Peyer's patch (tissue), 4 donors: Measurements from ENCODE around the gene NFIB. TPM values are rescaled to one million over a fixed set of nuclear protein-coding genes. Genes with fewer than 3 reads are reported as not detected.

Experiments
- DNase-seq, 3 donors: peaks; one replicate each; pipeline ENCODE4 v3.0.0-alpha.2; 2017 to 2019
- H3K27ac ChIP-seq, 4 donors: fragments of 200-600 bp; sonication (generic); one replicate each; pipeline ENCODE4 v1.5.1; 2016 to 2019
- H3K27me3 ChIP-seq, 2 donors: fragments of 200-600 bp; sonication (generic); one replicate each; pipeline ENCODE4 v1.5.1; 2019
- H3K36me3 ChIP-seq, 3 donors: fragments of 200-600 bp; sonication (generic); one replicate each; pipeline ENCODE4 v1.5.1; 2016 to 2019
- H3K4me1 ChIP-seq, 4 donors: fragments of 200-600 bp; sonication (generic); one replicate each; pipeline ENCODE4 v1.5.1; 2016 to 2019
- H3K4me3 ChIP-seq, 4 donors: fragments of 200-600 bp; sonication (generic); 1 replicate in 3 of 4; 2 replicates in 1 of 4; pipeline ENCODE4 v1.5.1; 2016 to 2019; ENCODE audit warnings: mild to moderate bottlenecking in 1 of 4
- H3K9me3 ChIP-seq, 4 donors: fragments of 200-600 bp; sonication (generic); one replicate each; pipeline ENCODE4 v1.5.1; 2016 to 2019; ENCODE audit warnings: mild to moderate bottlenecking in 1 of 4
- POLR2A ChIP-seq, 2 donors: fragments of 450-650 bp; IDR thresholded peaks; one replicate each; pipeline ENCODE4 v1.5.1; 2017; ENCODE audit warnings: antibody characterized with exemption in 2 of 2, mild to moderate bottlenecking in 2 of 2, moderate library complexity in 2 of 2
- total RNA-seq, 4 donors: library from RNA; depleted of rRNA; stranded (reverse); fragments of >200 nt; gene quantifications; one replicate each; pipeline ENCODE4 v1.1.0, GENCODE V29; 2016
- TF ChIP-seq, protein P1 (sequence below), 6 experiments: fragments of 450-650 bp in 4 of 6; fragments of 200-600 bp in 2 of 6; sonication (generic) in 1 of 6; IDR thresholded peaks; one replicate each; pipeline ENCODE4 v1.5.1; 2017 to 2019; ENCODE audit warnings: antibody characterized with exemption in 6 of 6, mild to moderate bottlenecking in 3 of 6, moderate library complexity in 1 of 6

Gene NFIB
- total RNA-seq, 4 donors from 2014 or later = 89.7 to 229 (median 159) TPM

DNA sequence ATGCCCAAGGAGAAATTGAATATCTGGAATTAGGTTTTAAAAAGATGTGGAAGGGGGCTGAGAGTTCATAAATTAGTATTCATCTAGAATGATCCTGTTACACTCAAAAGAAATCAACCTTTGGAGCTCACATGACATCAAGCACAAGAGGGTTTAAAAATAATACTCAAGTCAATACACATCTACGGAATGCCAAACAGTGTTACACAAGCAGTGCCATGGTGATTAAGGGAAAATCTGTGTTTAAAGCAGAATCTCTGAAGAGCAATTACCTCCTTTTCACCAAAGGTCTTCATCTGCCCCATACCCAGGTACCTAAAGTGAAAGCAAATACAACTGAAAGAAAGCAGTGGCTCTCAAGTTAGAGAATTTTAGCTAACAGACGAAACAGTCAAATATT, 261.6 kb downstream of the NFIB start:
- no peaks in the 10 kb centered on the region for H3K4me1 ChIP-seq
- no peaks in the 10 kb centered on the region for H3K36me3 ChIP-seq
- no peak overlapping the region for H3K4me3 ChIP-seq
- no peaks in the 10 kb centered on the region for H3K9me3 ChIP-seq
- TF ChIP-seq, protein P1, sequence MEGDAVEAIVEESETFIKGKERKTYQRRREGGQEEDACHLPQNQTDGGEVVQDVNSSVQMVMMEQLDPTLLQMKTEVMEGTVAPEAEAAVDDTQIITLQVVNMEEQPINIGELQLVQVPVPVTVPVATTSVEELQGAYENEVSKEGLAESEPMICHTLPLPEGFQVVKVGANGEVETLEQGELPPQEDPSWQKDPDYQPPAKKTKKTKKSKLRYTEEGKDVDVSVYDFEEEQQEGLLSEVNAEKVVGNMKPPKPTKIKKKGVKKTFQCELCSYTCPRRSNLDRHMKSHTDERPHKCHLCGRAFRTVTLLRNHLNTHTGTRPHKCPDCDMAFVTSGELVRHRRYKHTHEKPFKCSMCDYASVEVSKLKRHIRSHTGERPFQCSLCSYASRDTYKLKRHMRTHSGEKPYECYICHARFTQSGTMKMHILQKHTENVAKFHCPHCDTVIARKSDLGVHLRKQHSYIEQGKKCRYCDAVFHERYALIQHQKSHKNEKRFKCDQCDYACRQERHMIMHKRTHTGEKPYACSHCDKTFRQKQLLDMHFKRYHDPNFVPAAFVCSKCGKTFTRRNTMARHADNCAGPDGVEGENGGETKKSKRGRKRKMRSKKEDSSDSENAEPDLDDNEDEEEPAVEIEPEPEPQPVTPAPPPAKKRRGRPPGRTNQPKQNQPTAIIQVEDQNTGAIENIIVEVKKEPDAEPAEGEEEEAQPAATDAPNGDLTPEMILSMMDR (IDR thresholded peaks at IDR 0.05) = no peak
- no peak for TF ChIP-seq POLR2A (IDR thresholded peaks at IDR 0.05)
- DNase-seq = no peak
- no peaks in the 10 kb centered on the region for H3K27me3 ChIP-seq
- H3K27ac ChIP-seq = no peak overlapping the region

DNA sequence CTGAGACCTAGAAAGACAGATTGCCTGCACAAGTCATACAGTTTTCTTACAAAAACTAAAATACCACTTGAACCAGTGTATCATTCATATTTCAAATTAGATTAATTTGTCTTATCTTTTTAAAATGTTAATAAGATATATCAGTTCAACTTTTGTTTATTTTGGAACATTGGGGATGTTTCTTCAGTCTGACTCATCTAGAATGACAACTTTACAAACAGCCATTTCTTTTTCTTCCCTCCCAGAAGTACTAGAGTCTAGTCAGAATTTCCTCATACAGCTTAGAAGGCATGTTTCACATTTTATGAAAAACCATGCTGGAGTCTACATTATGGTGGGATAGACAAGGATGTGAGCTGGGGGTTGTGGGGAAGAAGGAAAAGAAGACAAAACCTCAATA, 262.5 kb downstream of the NFIB start:
- no peak overlapping the region for H3K27ac ChIP-seq
- DNase-seq = no peak
- H3K36me3 ChIP-seq = no peaks in the 10 kb centered on the region
- TF ChIP-seq, protein P1 (IDR thresholded peaks at IDR 0.05) = no peak
- TF ChIP-seq POLR2A (IDR thresholded peaks at IDR 0.05) = no peak
- no peaks in the 10 kb centered on the region for H3K9me3 ChIP-seq
- H3K27me3 ChIP-seq = no peaks in the 10 kb centered on the region
- no peaks in the 10 kb centered on the region for H3K4me1 ChIP-seq
- no peak overlapping the region for H3K4me3 ChIP-seq

DNA sequence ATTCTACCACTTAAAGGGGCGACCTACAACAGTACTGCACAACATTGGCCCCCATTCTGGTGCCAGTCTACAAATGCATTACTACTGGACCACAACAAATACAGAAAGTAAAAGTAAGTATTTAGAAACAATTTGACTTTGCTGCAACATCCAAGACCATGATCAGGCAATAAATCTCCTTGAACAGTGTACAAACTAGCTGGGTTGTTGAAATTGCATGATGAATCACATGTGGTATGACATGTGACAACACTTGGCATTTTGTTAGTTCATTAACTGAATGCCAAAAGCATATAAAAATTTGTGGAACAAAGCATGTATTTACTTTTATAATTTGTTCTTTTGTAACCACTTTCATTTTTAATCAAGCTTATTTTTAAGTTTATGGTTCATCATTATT, 270.5 kb downstream of the NFIB start:
- H3K27ac ChIP-seq = no peak overlapping the region
- DNase-seq = no peak
- H3K36me3 ChIP-seq = no peaks in the 10 kb centered on the region
- no peak for TF ChIP-seq POLR2A (IDR thresholded peaks at IDR 0.05)
- TF ChIP-seq, protein P1 (IDR thresholded peaks at IDR 0.05) = no peak
- H3K27me3 ChIP-seq = no peaks in the 10 kb centered on the region
- no peaks in the 10 kb centered on the region for H3K9me3 ChIP-seq
- H3K4me3 ChIP-seq = no peak overlapping the region
- no peaks in the 10 kb centered on the region for H3K4me1 ChIP-seq

DNA sequence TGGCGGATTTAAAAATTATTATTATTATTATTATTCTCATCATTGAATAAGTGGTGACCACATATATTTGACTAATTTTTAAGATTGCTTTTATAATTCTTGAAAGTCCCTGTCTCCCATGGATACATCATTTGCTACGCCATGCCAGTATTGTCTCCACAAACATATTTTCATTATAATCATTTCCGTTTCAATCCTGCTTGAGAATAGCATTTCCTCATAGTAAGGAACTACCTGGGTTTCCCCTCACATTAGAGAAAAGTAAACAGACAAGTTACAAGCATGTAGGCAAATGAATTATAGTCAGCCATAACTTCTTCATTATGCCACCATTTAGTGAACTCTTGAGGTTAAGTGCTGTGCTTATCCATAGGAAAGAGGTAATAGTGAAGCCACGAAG, 276.6 kb downstream of the NFIB start:
- no peaks in the 10 kb centered on the region for H3K4me1 ChIP-seq
- no peaks in the 10 kb centered on the region for H3K36me3 ChIP-seq
- no peaks in the 10 kb centered on the region for H3K27me3 ChIP-seq
- no peak for TF ChIP-seq POLR2A (IDR thresholded peaks at IDR 0.05)
- TF ChIP-seq, protein P1 (IDR thresholded peaks at IDR 0.05) = no peak
- H3K9me3 ChIP-seq = no peaks in the 10 kb centered on the region
- no peak for DNase-seq
- H3K27ac ChIP-seq = no peak overlapping the region
- no peak overlapping the region for H3K4me3 ChIP-seq

DNA sequence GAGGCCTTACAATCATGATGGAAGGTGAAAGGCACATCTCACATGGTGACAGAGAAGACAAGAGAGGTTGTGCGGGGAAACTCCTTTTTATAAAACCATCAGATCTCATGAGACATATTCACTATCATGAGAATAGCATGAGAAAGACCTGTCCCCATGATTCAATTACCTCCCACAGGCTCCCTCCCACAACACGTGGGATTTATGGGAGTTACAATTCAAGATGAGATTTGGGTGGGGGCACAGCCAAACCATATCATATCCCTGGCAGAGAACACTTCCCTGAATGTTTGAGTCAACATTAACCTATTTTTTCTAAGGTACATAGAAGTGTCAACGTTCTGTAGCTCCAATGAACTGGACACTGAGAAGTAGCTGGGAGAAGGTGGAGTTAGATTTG, 280.9 kb downstream of the NFIB start:
- DNase-seq = no peak
- H3K27me3 ChIP-seq = no peaks in the 10 kb centered on the region
- TF ChIP-seq, protein P1 (IDR thresholded peaks at IDR 0.05) = no peak
- no peak for TF ChIP-seq POLR2A (IDR thresholded peaks at IDR 0.05)
- no peaks in the 10 kb centered on the region for H3K9me3 ChIP-seq
- no peak overlapping the region for H3K27ac ChIP-seq
- H3K4me1 ChIP-seq = no peaks in the 10 kb centered on the region
- H3K4me3 ChIP-seq = no peak overlapping the region
- no peaks in the 10 kb centered on the region for H3K36me3 ChIP-seq
